Activated CD8-positive, alpha-beta memory T cell treated with anti-CD3 and anti-CD28 coated beads for 1 hour (primary cell): ENCODE measurements around the gene SLC7A6OS.
"Not testable (repeated sequence)": the region's sequence is repeated elsewhere in the genome, so short reads cannot be mapped to it uniquely, and the experiment has no call there.

Source experiments
- DNase-seq, 2 donors: peaks; one replicate each; pipeline ENCODE4 v3.0.0-alpha.2; 2020; ENCODE audit warnings: low read depth in 1 of 2; ENCODE audit errors: extremely low read depth in 1 of 2

SLC7A6OS gene

GRCh38 chr16:68299571-68300453 lies 10.9 kb downstream of the SLC7A6OS start:
- DNase-seq, result no peak

GRCh38 chr16:68298907-68299561 lies 11.7 kb downstream of the SLC7A6OS start:
- no peak for DNase-seq

DNA sequence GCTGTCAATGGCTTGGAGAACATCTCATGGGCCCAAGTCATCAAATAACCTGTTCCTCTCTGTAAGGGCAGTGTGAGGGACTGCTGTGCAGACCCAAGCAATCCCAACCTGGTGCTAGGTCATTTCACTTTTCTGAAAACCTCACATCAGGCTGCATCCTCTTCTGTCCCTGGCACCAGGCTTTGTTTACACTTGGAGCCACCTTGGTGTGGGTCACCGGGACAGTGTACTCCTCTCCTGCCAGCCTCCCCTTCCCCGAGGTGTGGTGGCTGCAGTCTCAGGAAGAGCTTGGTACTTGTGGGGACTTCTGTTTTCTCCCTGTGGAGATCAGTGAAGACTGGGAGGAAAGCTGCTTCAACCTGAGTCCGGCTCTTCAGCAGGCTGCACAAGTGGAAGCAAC lies 12.4 kb downstream of the SLC7A6OS start:
- no peak for DNase-seq

- no peak for DNase-seq
Observed at GRCh38 chr16:68297908-68298307, 12.8 kb downstream of the SLC7A6OS start.

DNA sequence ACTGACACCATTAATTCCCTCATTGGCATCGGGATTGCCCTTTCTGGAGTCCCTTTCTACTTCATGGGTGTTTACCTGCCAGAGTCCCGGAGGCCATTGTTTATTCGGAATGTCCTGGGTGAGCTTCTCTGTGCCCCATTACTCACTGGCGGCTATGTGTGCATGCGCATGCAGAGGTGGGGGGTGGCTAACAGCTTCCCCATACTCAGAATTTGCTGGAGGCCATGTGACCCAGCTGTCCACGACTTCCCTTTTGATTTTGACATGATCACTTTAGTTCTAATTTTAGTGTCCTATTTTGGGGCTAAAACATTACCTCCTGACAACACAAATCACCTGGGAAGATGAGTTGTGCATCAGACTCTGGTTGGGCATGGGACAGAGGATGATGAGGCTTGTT lies 14.1 kb downstream of the SLC7A6OS start:
- DNase-seq, result no peak

DNA sequence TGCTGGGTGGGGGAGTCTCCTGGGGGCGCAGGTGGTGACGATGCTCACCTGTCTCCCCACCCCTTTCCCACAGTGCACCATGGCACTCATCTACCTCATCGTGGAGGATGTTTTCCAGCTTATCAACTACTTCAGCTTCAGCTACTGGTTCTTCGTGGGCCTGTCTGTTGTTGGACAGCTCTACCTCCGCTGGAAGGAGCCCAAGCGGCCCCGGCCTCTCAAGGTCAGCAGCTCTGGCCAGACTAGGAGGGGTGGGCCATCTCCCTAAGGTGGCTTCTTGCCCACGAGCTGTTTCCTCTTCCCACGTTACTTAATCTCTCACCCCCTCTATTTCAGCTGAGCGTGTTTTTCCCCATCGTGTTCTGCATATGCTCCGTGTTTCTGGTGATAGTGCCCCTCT lies 14.5 kb downstream of the SLC7A6OS start:
- DNase-seq, result no peak

GRCh38 chr16:68292425-68292824 lies 18.3 kb downstream of the SLC7A6OS start:
- no peak for DNase-seq

- no peak for DNase-seq
Observed at GRCh38 chr16:68291227-68291626, 19.5 kb downstream of the SLC7A6OS start.

GRCh38 chr16:68290450-68290849 lies 20.3 kb downstream of the SLC7A6OS start:
- no peak for DNase-seq

GRCh38 chr16:68289621-68290329 lies 21.0 kb downstream of the SLC7A6OS start:
- peak in 1 of 2 donors; percentile 35 for DNase-seq

DNA sequence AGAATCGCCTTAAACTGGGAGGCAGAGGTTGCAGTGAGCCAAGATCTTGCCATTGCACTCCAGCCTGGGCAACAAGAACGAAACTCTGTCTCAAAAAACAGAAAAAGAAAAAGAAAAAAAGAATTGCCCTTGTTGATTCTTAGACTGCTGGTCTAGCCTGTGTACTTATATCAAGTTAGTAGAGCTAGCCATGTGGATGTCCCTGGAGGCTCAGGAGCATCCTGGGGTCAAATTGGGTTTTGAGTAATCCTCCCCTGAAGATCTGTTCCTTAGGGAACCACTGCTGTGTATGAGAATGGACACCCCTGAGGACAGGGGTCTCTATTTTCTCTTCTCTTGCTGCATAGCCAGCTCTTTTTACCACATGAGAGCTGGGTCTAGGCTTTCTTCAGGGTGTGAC lies 21.5 kb downstream of the SLC7A6OS start:
- DNase-seq, result no peak

GRCh38 chr16:68288796-68289195 lies 21.9 kb downstream of the SLC7A6OS start:
- not testable (repeated sequence) for DNase-seq

DNA sequence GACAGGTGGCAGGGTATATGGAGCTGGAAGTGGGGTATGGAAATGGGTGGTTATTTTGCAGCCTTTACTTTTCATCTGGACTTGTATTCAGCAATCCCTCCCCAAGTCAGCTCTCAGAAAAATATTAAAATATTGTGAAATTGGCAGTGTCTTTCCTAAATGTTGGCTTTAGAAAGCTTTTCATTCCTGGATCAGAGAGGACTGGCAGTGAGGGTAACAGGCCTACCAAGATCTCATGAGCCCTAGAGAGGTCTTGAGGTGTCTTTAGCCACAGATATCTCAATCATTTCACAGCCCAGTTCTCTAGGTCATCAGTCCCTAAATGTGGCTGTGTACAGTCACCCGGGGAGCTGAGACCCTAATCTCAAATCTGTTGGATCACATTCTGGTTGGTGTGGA lies 22.5 kb downstream of the SLC7A6OS start:
- no peak for DNase-seq

GRCh38 chr16:68287276-68288251 lies 23.2 kb downstream of the SLC7A6OS start:
- no peak for DNase-seq

DNA sequence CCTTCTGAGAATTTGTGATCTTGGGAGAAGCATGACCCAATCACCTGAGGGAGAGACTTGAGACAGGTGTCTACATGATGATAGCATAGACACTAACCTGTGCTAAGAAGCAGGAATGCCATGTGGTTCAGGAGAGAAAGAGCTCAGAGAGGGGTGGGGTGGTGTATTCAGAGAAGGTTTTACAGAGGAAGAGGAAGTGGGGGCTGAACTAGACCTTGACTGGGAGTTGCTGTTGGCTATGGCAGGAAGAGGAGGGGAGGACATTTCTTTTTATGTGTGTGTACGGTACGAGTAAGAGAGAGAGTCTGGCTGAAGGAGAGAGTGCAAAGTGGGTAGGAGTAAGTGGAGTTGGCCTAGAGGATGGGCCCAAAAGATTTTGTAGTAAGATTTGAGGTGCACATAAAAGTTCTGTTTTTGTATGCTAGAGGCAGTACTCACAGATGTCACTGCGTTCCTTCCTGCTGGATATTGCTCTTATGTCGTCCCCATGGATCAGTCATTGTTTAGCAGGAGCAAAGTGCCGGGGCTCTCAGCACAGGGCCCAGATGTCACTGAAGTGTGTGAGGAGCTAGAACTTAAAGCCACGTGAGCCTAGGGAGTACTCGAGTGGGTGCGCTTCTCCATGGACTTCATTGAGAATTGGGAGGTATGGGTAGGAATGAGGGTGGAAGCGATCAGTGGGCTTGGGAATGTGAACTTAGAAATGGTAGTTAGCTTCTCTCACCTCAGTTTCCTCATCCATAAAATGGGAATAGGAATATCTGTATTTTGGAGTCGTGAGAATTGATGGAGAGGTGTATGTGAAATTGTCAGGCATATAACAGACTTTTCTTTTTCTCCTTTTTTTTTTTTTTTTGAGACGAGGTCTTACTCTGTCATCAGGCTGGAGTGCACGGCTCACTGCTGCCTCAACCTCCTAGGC lies 24.3 kb downstream of the SLC7A6OS start:
- DNase-seq, result no peak

- DNase-seq, result no peak
Observed at GRCh38 chr16:68285683-68286082, 25.1 kb downstream of the SLC7A6OS start.

DNA sequence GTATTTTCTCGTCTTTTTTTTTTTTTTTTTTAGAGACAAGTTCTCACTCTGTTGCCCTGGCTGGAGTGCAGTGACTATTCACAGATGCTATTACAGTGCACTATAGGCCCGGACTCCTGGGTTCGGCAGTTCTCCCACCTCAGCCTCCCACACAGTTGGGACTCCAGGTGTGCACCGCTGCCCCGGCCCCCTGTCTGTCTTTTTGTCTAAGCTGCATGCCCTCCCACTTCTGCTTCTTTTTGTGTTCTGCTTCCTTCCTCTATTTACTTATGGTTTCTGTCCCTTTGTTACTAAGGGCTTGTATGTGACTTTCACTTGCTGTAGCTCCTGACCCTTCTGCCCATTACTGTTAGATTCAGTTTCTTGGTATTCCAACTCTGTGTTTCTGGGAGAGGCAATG lies 25.9 kb downstream of the SLC7A6OS start:
- no peak for DNase-seq

- no peak for DNase-seq
Observed at GRCh38 chr16:68283801-68284598, 26.7 kb downstream of the SLC7A6OS start.

DNA sequence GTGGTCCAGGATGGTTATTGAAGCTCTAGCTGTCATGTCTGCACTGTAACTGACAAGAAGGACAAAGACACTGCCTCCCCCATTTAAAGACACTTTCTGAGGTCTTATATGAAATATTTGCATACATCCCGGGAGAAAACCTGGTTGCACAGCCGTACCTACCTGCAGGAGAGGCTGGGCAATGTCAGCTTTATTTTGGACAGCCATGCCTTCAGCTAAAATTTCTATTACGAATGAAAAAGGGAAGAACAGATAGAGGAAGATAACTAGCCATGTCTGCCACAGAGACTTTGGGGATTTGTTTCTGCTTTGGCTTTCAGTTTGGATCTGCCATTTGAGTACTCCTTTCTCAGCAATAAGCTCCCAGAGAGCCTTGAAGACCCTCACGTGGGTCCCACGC lies 27.4 kb downstream of the SLC7A6OS start:
- DNase-seq, result no peak
